Lower leg skin (tissue), 4 donors: Measurements from ENCODE around the gene BOLL. TPM values are rescaled to one million over a fixed set of nuclear protein-coding genes. Genes with fewer than 3 reads are reported as not detected.
"Not testable (repeated sequence)": the region's sequence is repeated elsewhere in the genome, so short reads cannot be mapped to it uniquely, and the experiment has no call there.

ENCODE experiments used
- DNase-seq, 2 donors: peaks; one replicate each; pipeline ENCODE4 v3.0.0-alpha.2; 2019; ENCODE audit warnings: low spot score in 2 of 2
- H3K4me3 ChIP-seq: fragments of 200-600 bp; sonication (generic); 2 replicates; pipeline ENCODE4 v1.5.1; 2017; ENCODE audit warnings: mild to moderate bottlenecking, low read depth; ENCODE audit not compliant: poor library complexity, severe bottlenecking
- POLR2A ChIP-seq, 2 donors: fragments of 450-650 bp; IDR thresholded peaks; one replicate each; pipeline ENCODE4 v1.6.1; 2016 to 2017; ENCODE audit warnings: antibody characterized with exemption in 2 of 2, mild to moderate bottlenecking in 1 of 2, moderate library complexity in 1 of 2
- WGBS, 2 donors: methylation state at CpG; one replicate each; pipeline ENCODE4 v1.1.5; 2018; 5-methylcytosine and 5-hydroxymethylcytosine counted together
- intact Hi-C: fragments of 100-400 bp; cut with DNase I; formaldehyde crosslinking; loops from one replicate; pipeline ENCODE4 v1.15.0; 2023; ENCODE audit warnings: low total_unique reads
- total RNA-seq, 4 donors: library from RNA; depleted of rRNA; stranded (reverse); fragments of >200 nt; gene quantifications; one replicate each; pipeline ENCODE4 v1.1.0, GENCODE V29; 2016
- TF ChIP-seq, protein P1 (sequence below), 3 donors: fragments of 450-650 bp; IDR thresholded peaks; one replicate each; pipeline ENCODE4 v1.5.1; 2016; ENCODE audit warnings: antibody characterized with exemption in 3 of 3, mild to moderate bottlenecking in 3 of 3, moderate library complexity in 2 of 3

Gene BOLL
- total RNA-seq, 4 donors from 2014 or later, result not detected

DNA sequence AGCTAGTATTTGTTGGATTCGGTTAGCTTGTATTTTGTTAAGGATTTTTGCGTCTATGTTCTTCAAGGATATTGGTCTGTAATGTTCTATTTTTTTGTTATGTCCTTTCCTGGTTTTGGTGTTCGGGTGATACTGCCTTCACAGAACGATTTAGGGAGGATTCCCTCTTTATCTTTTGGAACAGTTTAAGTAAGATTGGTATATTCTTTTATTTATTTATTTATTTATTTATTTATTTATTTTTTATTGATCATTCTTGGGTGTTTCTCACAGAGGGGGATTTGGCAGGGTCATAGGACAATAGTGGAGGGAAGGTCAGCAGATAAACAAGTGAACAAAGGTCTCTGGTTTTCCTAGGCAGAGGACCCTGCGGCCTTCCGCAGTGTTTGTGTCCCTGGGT is 89.9 kb downstream of the BOLL start:
- DNase-seq, H3K4me3 ChIP-seq, intact Hi-C loops: not testable (repeated sequence)
- 96 to 97% methylated on average over 4 of the region's 6 CpGs for WGBS, 2 donors

DNA sequence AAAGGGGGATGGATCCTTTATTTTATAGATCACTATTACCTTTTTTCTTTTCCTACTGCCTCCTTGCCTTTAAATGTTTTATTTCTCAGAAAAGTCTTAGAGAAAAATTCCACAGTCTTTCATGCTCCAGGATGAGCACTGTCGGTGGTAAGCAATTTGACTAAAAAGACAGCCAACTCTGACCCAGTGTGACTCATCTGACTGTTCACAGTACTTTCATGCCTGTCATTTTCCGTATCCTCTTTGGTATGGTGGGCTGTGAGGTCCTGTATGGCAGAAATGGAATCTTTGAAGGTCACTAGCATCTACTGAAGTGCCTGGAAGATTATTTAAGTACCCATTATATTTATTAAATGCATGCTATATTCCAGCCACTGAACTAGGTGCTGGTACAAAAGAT is 107.6 kb downstream of the BOLL start:
- no peak overlapping the region for H3K4me3 ChIP-seq
- TF ChIP-seq, protein P1, sequence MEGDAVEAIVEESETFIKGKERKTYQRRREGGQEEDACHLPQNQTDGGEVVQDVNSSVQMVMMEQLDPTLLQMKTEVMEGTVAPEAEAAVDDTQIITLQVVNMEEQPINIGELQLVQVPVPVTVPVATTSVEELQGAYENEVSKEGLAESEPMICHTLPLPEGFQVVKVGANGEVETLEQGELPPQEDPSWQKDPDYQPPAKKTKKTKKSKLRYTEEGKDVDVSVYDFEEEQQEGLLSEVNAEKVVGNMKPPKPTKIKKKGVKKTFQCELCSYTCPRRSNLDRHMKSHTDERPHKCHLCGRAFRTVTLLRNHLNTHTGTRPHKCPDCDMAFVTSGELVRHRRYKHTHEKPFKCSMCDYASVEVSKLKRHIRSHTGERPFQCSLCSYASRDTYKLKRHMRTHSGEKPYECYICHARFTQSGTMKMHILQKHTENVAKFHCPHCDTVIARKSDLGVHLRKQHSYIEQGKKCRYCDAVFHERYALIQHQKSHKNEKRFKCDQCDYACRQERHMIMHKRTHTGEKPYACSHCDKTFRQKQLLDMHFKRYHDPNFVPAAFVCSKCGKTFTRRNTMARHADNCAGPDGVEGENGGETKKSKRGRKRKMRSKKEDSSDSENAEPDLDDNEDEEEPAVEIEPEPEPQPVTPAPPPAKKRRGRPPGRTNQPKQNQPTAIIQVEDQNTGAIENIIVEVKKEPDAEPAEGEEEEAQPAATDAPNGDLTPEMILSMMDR (IDR thresholded peaks at IDR 0.05), result no peak
- TF ChIP-seq POLR2A (IDR thresholded peaks at IDR 0.05), result no peak
- 49 to 52% methylated on average over 2 of the region's 2 CpGs for WGBS, 2 donors
- intact Hi-C loops, result no loop called here
- no peak for DNase-seq

DNA sequence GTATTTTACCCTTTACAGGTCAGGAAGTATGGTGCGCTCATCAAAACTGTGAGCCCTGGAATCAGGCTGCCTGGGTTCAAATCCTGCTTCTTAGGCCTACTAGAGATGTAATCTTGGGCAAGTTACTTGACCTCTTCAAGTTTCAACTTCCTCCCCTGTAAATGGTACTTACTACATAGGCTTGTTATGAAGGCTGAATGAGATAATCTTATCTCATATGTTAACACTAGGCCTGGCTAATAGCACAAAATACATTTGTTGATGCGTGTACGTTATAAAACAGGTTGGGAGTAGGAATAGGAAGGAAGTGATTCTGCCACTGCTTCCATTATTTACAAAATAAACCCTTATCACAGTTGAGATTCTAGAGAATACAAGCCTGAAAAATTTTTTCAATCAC is 108.1 kb downstream of the BOLL start:
- no peak for TF ChIP-seq POLR2A (IDR thresholded peaks at IDR 0.05)
- TF ChIP-seq, protein P1 (IDR thresholded peaks at IDR 0.05), result no peak
- 84 to 86% methylated on average over 3 of the region's 3 CpGs for whole genome bisulfite sequencing, 2 donors

More for the DNA sequence above, 108.1 kb downstream of the BOLL start:
- no peak for DNase-seq
- intact Hi-C loops, result no loop called here
- H3K4me3 ChIP-seq, result no peak overlapping the region

Other genes starting within 250 kb of the BOLL start
- gene RFTN2, start 109.7 kb downstream of the BOLL start, total RNA-seq, result 1 to 10 TPM; 1.5 to 6.5 (median 2.7) TPM
- 1 to 10 TPM; 6.5 to 9.5 (median 9.1) TPM for gene MARS2, start 80.0 kb downstream of the BOLL start, total RNA-seq
- gene PLCL1, start 19.3 kb upstream of the BOLL start, total RNA-seq, result 1 to 10 TPM; 1.0 to 3.7 (median 2.6) TPM